Trophoblast cell (in vitro differentiated cells and primary cell): ENCODE results near the gene PPIE.
A peak's percentile ranks its signal among the peaks of the same experiment; 100 is the strongest.
"Not testable (repeated sequence)": the region's sequence is repeated elsewhere in the genome, so short reads cannot be mapped to it uniquely, and the experiment has no call there.

Experiments
- DNase-seq, 2 donors: peaks; one replicate each; pipeline ENCODE4 v3.0.0-alpha.2; 2016
- H2AFZ ChIP-seq: 2 replicates; pipeline ENCODE4 v1.6.1; 2013; ENCODE audit warnings: low read length, moderate library complexity, mild to moderate bottlenecking; ENCODE audit not compliant: insufficient read depth, poor library complexity
- H2AK5ac ChIP-seq: 2 replicates; pipeline ENCODE4 v1.6.1; 2013; ENCODE audit warnings: mild to moderate bottlenecking, low read length
- H2BK120ac ChIP-seq: 2 replicates; pipeline ENCODE4 v1.6.1; 2013; ENCODE audit warnings: low read length, mild to moderate bottlenecking, moderate library complexity; ENCODE audit not compliant: insufficient read depth, poor library complexity
- H2BK12ac ChIP-seq: 2 replicates; pipeline ENCODE4 v1.6.1; 2013; ENCODE audit warnings: mild to moderate bottlenecking, low read length, moderate library complexity
- H2BK5ac ChIP-seq: 2 replicates; pipeline ENCODE4 v1.6.1; 2013; ENCODE audit warnings: low read length, low read depth, moderate library complexity, mild to moderate bottlenecking; ENCODE audit not compliant: poor library complexity
- H3K14ac ChIP-seq: 2 replicates; pipeline ENCODE4 v1.6.1; 2013; ENCODE audit warnings: mild to moderate bottlenecking, low read length
- H3K18ac ChIP-seq: 2 replicates; pipeline ENCODE4 v1.6.1; 2013; ENCODE audit warnings: mild to moderate bottlenecking, low read length
- H3K23ac ChIP-seq: 2 replicates; pipeline ENCODE4 v1.6.1; 2013; ENCODE audit warnings: low read length
- H3K27ac ChIP-seq: 2 replicates; pipeline ENCODE4 v1.5.1; 2013; ENCODE audit warnings: low read depth, mild to moderate bottlenecking, inconsistent platforms, low read length, moderate library complexity
- H3K27me3 ChIP-seq: 2 replicates; pipeline ENCODE4 v1.6.1; 2013; ENCODE audit warnings: inconsistent platforms, mild to moderate bottlenecking, low read length, moderate library complexity; ENCODE audit not compliant: insufficient read depth
- H3K36me3 ChIP-seq, 2 experiments: 1 replicate in 1 of 2; 2 replicates in 1 of 2; pipeline ENCODE4 v1.6.1; 2013; ENCODE audit warnings: low read length in 2 of 2, mild to moderate bottlenecking in 2 of 2, moderate library complexity in 1 of 2; ENCODE audit not compliant: insufficient read depth in 2 of 2, control insufficient read depth in 1 of 2
- H3K4ac ChIP-seq: 2 replicates; pipeline ENCODE4 v1.6.1; 2013; ENCODE audit warnings: low read depth, mild to moderate bottlenecking, low read length, moderate library complexity
- H3K4me1 ChIP-seq, 2 experiments: 1 replicate in 1 of 2; 2 replicates in 1 of 2; pipeline ENCODE4 v1.6.1; 2013; ENCODE audit warnings: low read length in 2 of 2, mild to moderate bottlenecking in 2 of 2, moderate library complexity in 1 of 2; ENCODE audit not compliant: insufficient read depth in 2 of 2, control insufficient read depth in 1 of 2
- H3K4me2 ChIP-seq: 2 replicates; pipeline ENCODE4 v1.6.1; 2013; ENCODE audit warnings: inconsistent platforms, mild to moderate bottlenecking, low read length, moderate library complexity
- H3K4me3 ChIP-seq: 2 replicates; pipeline ENCODE4 v1.5.1; 2013; ENCODE audit warnings: mild to moderate bottlenecking, low read depth, low read length, inconsistent platforms
- H3K79me1 ChIP-seq: one replicate; pipeline ENCODE4 v1.6.1; 2013; ENCODE audit warnings: low read length
- H3K79me2 ChIP-seq: 2 replicates; pipeline ENCODE4 v1.6.1; 2013; ENCODE audit warnings: low read length, mild to moderate bottlenecking; ENCODE audit not compliant: control insufficient read depth, insufficient read depth, poor library complexity
- H3K9ac ChIP-seq: 2 replicates; pipeline ENCODE4 v1.6.1; 2013; ENCODE audit warnings: mild to moderate bottlenecking, low read length
- H3K9me3 ChIP-seq: 2 replicates; pipeline ENCODE4 v1.6.1; 2013; ENCODE audit warnings: low read depth, mild to moderate bottlenecking, control low read depth, inconsistent platforms, low read length; ENCODE audit not compliant: insufficient read depth
- H4K12ac ChIP-seq: 2 replicates; pipeline ENCODE4 v1.6.1; 2013; ENCODE audit warnings: low read depth, mild to moderate bottlenecking, low read length, moderate library complexity
- H4K8ac ChIP-seq: 2 replicates; pipeline ENCODE4 v1.6.1; 2013; ENCODE audit warnings: low read depth, mild to moderate bottlenecking, low read length, moderate library complexity
- H4K91ac ChIP-seq: one replicate; pipeline ENCODE4 v1.6.1; 2013; ENCODE audit warnings: low read depth, mild to moderate bottlenecking, low read length, moderate library complexity
- WGBS: extraction: QIAGEN DNeasy Blood & Tissue Kit; methylation state at CpG from one replicate; pipeline ENCODE4 v1.1.7; 2013; ENCODE audit warnings: missing lambda C conversion rate; ENCODE audit not compliant: insufficient read length, insufficient coverage; ENCODE audit errors: extremely low coverage; 5-methylcytosine and 5-hydroxymethylcytosine counted together

PPIE gene

DNA sequence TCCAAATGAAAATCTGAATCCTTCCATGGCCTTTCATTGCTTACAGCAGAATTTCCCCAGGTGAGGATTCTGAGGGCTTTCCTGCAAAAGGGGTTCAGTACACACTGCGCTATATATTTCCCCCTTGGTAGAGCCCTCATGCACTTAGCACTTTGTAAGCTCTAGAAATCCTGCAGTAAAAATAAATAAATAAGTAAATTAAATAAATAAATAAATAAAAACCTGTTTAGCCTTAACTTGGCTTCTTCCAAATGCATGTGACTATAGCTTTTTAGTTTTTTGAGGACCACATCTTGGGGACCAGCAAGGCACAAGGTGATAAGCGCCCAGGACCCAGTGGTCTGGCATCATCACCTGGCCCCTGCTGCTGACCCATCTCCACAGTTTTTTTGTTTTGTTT lies 53.2 kb downstream of the PPIE start:
- Histone ChIP-seq H4K91ac (no peak overlapping the region), H3K14ac (no peak overlapping the region), H3K36me3 (no peaks in the 10 kb centered on the region), H3K4me3 (no peak overlapping the region), H4K12ac (no peak overlapping the region), H2AK5ac (no peak overlapping the region), H3K27me3 (peaks cover 32% of the 10 kb centered on the region), H2BK12ac (no peak overlapping the region), H3K23ac (no peak overlapping the region), H3K27ac (no peak overlapping the region), H2BK120ac (no peak overlapping the region), H3K4me1 (peaks cover 0 to 6% of the 10 kb centered on the region in 2 experiments), H3K9me3 (peaks cover 5% of the 10 kb centered on the region), H3K4me2 (no peak overlapping the region), H3K18ac (no peak overlapping the region), H3K79me2 (no peaks in the 10 kb centered on the region), H3K9ac (no peak overlapping the region), H3K4ac (no peak overlapping the region), H4K8ac (no peak overlapping the region), H2BK5ac (no peak overlapping the region), H2AFZ (no peak overlapping the region), H3K79me1 (no peaks in the 10 kb centered on the region)
- WGBS, result no CpG with 5 or more reads among the region's 2 CpGs
- DNase-seq, result no peak

DNA sequence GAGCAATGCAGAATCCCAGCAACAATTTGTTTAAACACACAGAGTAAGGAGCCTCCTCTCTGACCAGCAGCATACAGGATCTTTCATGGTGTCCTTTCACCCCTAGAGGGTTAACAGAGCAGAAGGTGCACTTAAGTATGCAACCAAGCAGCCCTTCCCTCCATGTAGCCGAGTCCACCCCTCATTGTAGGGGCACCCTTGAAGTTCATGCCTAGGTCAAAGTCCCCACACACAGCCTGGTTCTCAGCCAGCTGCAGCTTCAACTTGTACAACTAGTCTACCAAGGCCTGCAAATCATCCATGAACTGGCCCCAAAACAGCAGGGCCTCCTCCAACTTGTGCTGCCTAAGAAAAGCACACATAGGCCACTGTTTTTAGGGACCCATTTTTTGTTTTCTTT lies 57.0 kb downstream of the PPIE start:
- H3K9ac ChIP-seq, result no peak overlapping the region
- DNase-seq, result no peak
- H3K79me1 ChIP-seq, result no peaks in the 10 kb centered on the region
- H3K79me2 ChIP-seq, result no peaks in the 10 kb centered on the region
- H3K18ac ChIP-seq, result no peak overlapping the region
- no CpG with 5 or more reads among the region's 1 CpG for WGBS
- H2BK12ac ChIP-seq, result no peak overlapping the region
- H3K4ac ChIP-seq, result no peak overlapping the region
- no peak overlapping the region for H3K14ac ChIP-seq
- H3K9me3 ChIP-seq, result no peaks in the 10 kb centered on the region
- no peak overlapping the region for H4K12ac ChIP-seq
- no peaks in the 10 kb centered on the region for H3K36me3 ChIP-seq
- no peak overlapping the region for H3K4me3 ChIP-seq
- H2BK5ac ChIP-seq, result no peak overlapping the region
- no peak overlapping the region for H2AFZ ChIP-seq
- peaks cover 2% of the 10 kb centered on the region for H3K27me3 ChIP-seq
- H4K91ac ChIP-seq, result no peak overlapping the region
- H3K4me1 ChIP-seq, result peaks cover 2% of the 10 kb centered on the region in 2 experiments
- no peak overlapping the region for H4K8ac ChIP-seq
- no peak overlapping the region for H3K27ac ChIP-seq
- no peak overlapping the region for H3K23ac ChIP-seq
- no peak overlapping the region for H3K4me2 ChIP-seq
- H2AK5ac ChIP-seq, result no peak overlapping the region
- H2BK120ac ChIP-seq, result no peak overlapping the region

DNA sequence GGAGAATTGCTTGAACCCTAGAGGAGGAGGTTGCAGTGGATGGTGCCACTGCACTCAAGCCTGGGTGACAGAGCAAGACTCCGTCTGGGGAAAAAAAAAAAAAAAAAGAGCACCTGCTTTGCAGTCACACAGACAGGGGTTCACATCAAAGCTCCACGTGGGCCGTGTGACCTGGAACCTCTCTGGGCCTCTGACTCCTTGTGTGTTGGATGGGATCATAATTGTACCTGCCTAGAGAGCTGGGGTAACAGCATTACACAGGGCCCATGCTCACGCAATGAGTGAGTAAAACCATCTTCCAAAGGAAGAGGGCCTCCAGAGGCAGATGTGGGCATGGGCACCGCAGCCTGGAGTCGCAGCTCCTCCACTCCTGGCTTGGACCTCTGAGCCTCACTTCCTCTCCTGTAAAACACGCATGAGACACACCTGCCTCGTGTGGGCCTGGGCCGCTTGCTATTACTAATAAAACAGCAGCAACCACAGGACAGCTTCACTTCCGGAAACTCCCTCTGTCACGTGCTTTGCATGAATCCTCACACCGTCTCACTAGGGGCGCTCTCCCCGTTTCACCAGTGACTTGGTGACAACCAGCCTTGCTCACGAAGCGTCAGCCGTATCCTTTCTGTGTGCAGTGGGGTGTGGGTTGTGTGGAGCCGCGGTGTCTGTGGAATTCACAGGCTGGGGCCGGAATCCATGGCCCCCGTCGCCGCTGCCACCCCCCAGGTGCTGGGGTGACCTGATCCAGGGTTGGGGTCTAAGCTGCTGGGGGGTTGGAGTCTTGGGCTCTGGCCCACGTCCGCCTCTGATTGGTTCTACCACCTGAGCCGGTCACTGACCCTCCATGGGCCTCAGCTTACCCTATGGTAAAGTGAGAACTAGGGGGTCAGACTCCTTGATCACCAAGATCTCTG lies 60.4 kb downstream of the PPIE start:
- not testable (repeated sequence) for H4K91ac ChIP-seq, H3K23ac ChIP-seq, H3K79me2 ChIP-seq, H2BK120ac ChIP-seq, H2BK5ac ChIP-seq, H2AFZ ChIP-seq, H3K18ac ChIP-seq, H4K8ac ChIP-seq, H2AK5ac ChIP-seq, H3K36me3 ChIP-seq, H3K9ac ChIP-seq, H4K12ac ChIP-seq, H3K9me3 ChIP-seq, H3K27me3 ChIP-seq, H3K14ac ChIP-seq, H3K4ac ChIP-seq, H3K4me2 ChIP-seq, H3K4me3 ChIP-seq, H3K27ac ChIP-seq, H3K79me1 ChIP-seq, H2BK12ac ChIP-seq, H3K4me1 ChIP-seq
- no CpG with 5 or more reads among the region's 26 CpGs for WGBS
- DNase-seq, result peak; percentile 79 to 89

DNA sequence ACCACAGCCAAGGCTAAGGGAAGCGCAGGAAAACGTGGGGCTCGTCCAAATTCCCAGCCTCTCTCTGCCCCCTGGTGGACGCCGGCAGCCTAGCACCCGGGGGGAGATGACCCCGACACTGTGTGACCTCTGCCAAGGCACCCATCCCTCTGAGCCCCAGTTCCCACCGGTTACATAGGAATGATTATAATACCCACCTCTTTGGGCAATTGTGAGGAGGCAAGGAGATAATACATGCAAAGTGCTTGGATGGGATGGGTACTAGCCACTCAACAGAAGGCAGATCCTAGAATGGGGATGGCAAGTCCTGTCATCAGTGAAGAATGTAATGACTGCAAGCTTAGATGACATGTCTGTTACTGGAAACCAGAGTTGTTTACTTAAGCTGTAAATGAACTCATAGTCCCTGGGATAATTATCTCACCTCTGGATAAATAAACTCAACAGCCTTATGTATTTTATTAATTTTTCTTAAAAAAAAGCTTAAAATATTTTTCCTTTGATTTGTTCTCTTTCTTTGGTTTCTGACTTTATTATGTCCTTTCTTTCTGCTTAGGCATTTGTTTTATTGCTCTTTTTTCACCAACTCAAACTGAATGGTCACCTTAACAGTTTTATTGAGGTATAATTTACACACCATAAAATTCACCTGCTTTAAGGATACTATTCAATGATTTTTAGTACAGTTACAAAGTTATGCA lies 61.2 kb downstream of the PPIE start:
- Histone ChIP-seq H3K27ac (no peak overlapping the region), H4K8ac (no peak overlapping the region), H2AK5ac (no peak overlapping the region), H3K4ac (no peak overlapping the region), H3K79me2 (no peaks in the 10 kb centered on the region), H3K4me2 (peak overlapping the region; percentile 56), H4K91ac (no peak overlapping the region), H3K4me1 (peaks cover 2% of the 10 kb centered on the region in 2 experiments), H3K23ac (no peak overlapping the region), H3K9me3 (no peaks in the 10 kb centered on the region), H2BK120ac (no peak overlapping the region), H3K4me3 (no peak overlapping the region), H3K36me3 (no peaks in the 10 kb centered on the region), H3K27me3 (no peaks in the 10 kb centered on the region), H2AFZ (no peak overlapping the region), H3K18ac (no peak overlapping the region), H4K12ac (no peak overlapping the region), H2BK5ac (no peak overlapping the region), H3K79me1 (no peaks in the 10 kb centered on the region), H3K9ac (no peak overlapping the region), H3K14ac (no peak overlapping the region), H2BK12ac (no peak overlapping the region)
- WGBS, result no CpG with 5 or more reads among the region's 8 CpGs
- DNase-seq, result peak; percentile 31 to 84
